OCI-LY7 (cell line): ENCODE results near the gene ZDHHC8. TPM values are rescaled to one million over a fixed set of nuclear protein-coding genes. Genes with fewer than 3 reads are reported as not detected.
"Not testable (repeated sequence)": the region's sequence is repeated elsewhere in the genome, so short reads cannot be mapped to it uniquely, and the experiment has no call there.

ENCODE experiments used
- BruUV-seq: library from RNA; stranded (reverse); fragments of 400-500 nt; replicated peaks from 2 replicates; lab custom pipeline; 2021; lab: Mats Ljungman, UMichigan
- CTCF ChIA-PET: fragments of 300-600 bp; sonication (Branson Sonifier 250); formaldehyde crosslinking; loops from one replicate; lab custom pipeline; 2022; ENCODE audit warnings: antibody characterized with exemption; ENCODE audit not compliant: unreplicated experiment; lab: Charles Lee
- POLR2A ChIA-PET: fragments of 300-600 bp; sonication (Branson Sonifier 250); formaldehyde crosslinking; loops from one replicate; lab custom pipeline; 2022; ENCODE audit warnings: antibody characterized with exemption; lab: Charles Lee
- DNase-seq: peaks from one replicate; pipeline ENCODE4 v3.0.0-alpha.2; 2015; ENCODE audit warnings: low spot score
- H2AFZ ChIP-seq: fragments of 200-600 bp; sonication (generic), shearing (Covaris generic); 2 replicates; pipeline ENCODE4 v1.6.1; 2014; ENCODE audit warnings: mild to moderate bottlenecking, antibody characterized with exemption, low read length, moderate library complexity
- H3K27ac ChIP-seq: fragments of 200-600 bp; sonication (generic); 2 replicates; pipeline ENCODE4 v1.5.1; 2014; ENCODE audit warnings: mixed run types, low read depth, mild to moderate bottlenecking, moderate library complexity, low read length, inconsistent platforms; ENCODE audit not compliant: poor library complexity, severe bottlenecking
- H3K36me3 ChIP-seq: fragments of 200-600 bp; sonication (generic); 2 replicates; pipeline ENCODE4 v1.6.1; 2014; ENCODE audit warnings: mild to moderate bottlenecking, antibody characterized with exemption, low read length, moderate library complexity, mixed read lengths; ENCODE audit not compliant: insufficient read depth
- H3K4me1 ChIP-seq: fragments of 200-600 bp; sonication (generic); 2 replicates; pipeline ENCODE4 v1.5.1; 2014; ENCODE audit warnings: mild to moderate bottlenecking, low read length; ENCODE audit not compliant: insufficient read depth, poor library complexity, severe bottlenecking
- H3K4me2 ChIP-seq: fragments of 200-600 bp; sonication (generic); 2 replicates; pipeline ENCODE4 v1.6.1; 2014; ENCODE audit warnings: mild to moderate bottlenecking, low read length
- H3K4me3 ChIP-seq: fragments of 200-600 bp; sonication (generic); 2 replicates; pipeline ENCODE4 v1.5.1; 2014; ENCODE audit warnings: mild to moderate bottlenecking, low read depth, low read length; ENCODE audit not compliant: poor library complexity, severe bottlenecking
- H3K79me2 ChIP-seq: fragments of 200-600 bp; sonication (generic); 2 replicates; pipeline ENCODE4 v1.6.1; 2016; ENCODE audit warnings: low read depth, mild to moderate bottlenecking, low read length, moderate library complexity, mixed read lengths; ENCODE audit not compliant: insufficient read depth
- H3K9me2 ChIP-seq: fragments of 200-600 bp; sonication (generic); 2 replicates; pipeline ENCODE4 v1.6.1; 2016; ENCODE audit warnings: mild to moderate bottlenecking, low read length, mixed read lengths; ENCODE audit not compliant: insufficient read depth
- H3K9me3 ChIP-seq: fragments of 200-600 bp; sonication (generic); 2 replicates; pipeline ENCODE4 v1.6.1; 2014; ENCODE audit warnings: mild to moderate bottlenecking, mixed run types, low read length, mixed read lengths
- H4K20me1 ChIP-seq: fragments of 200-600 bp; sonication (generic); 2 replicates; pipeline ENCODE4 v1.6.1; 2014; ENCODE audit warnings: mild to moderate bottlenecking, antibody characterized with exemption, low read length, moderate library complexity, mixed read lengths; ENCODE audit not compliant: insufficient read depth
- EZH2phosphoT487 ChIP-seq: fragments of 200-600 bp; sonication (generic); IDR thresholded peaks from 2 replicates; pipeline ENCODE4 v1.6.1; 2018; ENCODE audit warnings: low read depth, borderline replicate concordance, mild to moderate bottlenecking, mixed run types, antibody characterized with exemption, low read length, moderate library complexity, mixed read lengths
- intact Hi-C: fragments of 100-400 bp; cut with micrococcal nuclease; formaldehyde crosslinking; loops from one replicate; pipeline ENCODE4 v1.10.0; 2022; ENCODE audit not compliant: unreplicated experiment
- total RNA-seq, 2 experiments: library from RNA; depleted of rRNA in 1 of 2; stranded (reverse); fragments of >200 nt in 1 of 2; shearing (Covaris generic) in 1 of 2; gene quantifications; 2 replicates each; pipeline ENCODE4 v1.2.3, GENCODE V29; 2014 to 2022
- TF ChIP-seq, protein P1 (sequence below): fragments of 200-600 bp; sonication (generic); conservative IDR thresholded peaks from 2 replicates; pipeline ENCODE4 v1.5.1; 2014; ENCODE audit warnings: mild to moderate bottlenecking, antibody characterized with exemption, low read length, moderate library complexity, mixed read lengths

Gene ZDHHC8
- total RNA-seq, 2 experiments from 2014 or later, result 2.3 to 16.7 TPM

DNA sequence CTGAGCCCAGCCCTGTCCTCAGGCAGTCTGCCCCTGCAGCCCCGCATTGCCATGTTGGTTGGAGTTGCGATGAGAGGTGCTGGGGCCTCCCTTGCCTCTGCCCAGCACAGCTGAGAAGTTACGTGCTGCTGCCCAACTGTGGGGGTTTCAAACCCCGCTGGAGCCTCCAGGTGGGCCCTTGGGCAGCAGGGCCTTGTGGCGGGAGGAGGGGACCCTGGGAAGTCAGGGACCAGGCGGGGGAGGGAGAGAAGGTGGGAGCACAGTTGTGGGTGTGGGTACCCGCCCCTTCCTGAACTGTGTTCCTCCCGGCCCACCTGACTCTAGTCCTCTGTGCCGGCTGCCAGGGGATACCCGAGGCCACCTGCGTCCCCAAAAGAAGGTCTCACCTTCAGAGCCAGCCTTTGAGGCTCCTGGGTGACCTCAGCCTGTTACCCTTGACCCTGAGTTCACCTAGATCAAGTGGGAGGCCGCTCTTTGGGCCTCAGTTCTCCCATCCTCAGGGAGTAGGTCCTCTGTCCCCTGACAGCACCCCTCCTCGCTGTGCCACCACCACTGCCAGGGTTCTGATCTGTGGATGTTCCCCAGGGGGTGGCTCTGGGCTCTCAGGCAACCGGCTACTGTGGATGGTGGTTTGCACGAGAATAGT lies 26.9 kb downstream of the ZDHHC8 start:
- no peak for DNase-seq
- CTCF ChIA-PET, result no interaction called here
- intact Hi-C loops, result loop anchor here (10.0 kb wide), 2 partner anchors 296 to 536 kb away; no protein-coding TSS in a partner anchor

DNA sequence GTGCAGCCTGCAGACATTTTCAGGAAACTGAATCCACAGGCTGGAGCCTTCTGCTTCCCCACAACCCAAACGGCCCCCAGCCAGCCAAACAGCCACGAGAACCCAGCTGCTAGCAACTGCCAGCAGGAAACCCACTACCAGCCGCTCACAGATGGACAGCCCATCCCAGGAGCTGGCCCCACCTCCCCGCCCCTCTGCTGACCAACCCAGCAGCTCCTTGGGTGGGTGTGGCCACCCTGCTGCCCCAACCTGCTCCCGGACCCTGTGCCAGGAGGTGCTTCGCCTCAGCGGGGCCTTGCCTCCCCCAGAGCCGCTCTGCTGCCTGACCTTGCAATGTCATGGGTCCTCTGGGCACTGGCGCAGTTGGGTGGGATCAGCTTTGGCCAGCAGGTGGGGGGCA lies 27.5 kb downstream of the ZDHHC8 start:
- no peak overlapping the region for H3K4me2 ChIP-seq
- H3K36me3 ChIP-seq, result no peaks in the 10 kb centered on the region
- DNase-seq, result no peak
- no TSS peak for BruUV-seq
- no peak overlapping the region for H2AFZ ChIP-seq
- intact Hi-C loops, result loop anchor here (10.0 kb wide), 2 partner anchors 296 to 536 kb away; no protein-coding TSS in a partner anchor
- H3K9me2 ChIP-seq, result no peaks in the 10 kb centered on the region
- H3K9me3 ChIP-seq, result no peaks in the 10 kb centered on the region
- H4K20me1 ChIP-seq, result no peaks in the 10 kb centered on the region
- no peak overlapping the region for H3K4me3 ChIP-seq
- no peak overlapping the region for H3K27ac ChIP-seq
- H3K4me1 ChIP-seq, result no peaks in the 10 kb centered on the region
- TF ChIP-seq EZH2phosphoT487, result no peak
- TF ChIP-seq, protein P1, sequence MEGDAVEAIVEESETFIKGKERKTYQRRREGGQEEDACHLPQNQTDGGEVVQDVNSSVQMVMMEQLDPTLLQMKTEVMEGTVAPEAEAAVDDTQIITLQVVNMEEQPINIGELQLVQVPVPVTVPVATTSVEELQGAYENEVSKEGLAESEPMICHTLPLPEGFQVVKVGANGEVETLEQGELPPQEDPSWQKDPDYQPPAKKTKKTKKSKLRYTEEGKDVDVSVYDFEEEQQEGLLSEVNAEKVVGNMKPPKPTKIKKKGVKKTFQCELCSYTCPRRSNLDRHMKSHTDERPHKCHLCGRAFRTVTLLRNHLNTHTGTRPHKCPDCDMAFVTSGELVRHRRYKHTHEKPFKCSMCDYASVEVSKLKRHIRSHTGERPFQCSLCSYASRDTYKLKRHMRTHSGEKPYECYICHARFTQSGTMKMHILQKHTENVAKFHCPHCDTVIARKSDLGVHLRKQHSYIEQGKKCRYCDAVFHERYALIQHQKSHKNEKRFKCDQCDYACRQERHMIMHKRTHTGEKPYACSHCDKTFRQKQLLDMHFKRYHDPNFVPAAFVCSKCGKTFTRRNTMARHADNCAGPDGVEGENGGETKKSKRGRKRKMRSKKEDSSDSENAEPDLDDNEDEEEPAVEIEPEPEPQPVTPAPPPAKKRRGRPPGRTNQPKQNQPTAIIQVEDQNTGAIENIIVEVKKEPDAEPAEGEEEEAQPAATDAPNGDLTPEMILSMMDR, result no peak
- ChIA-PET CTCF (no interaction called here), POLR2A (no interaction called here)
- H3K79me2 ChIP-seq, result no peaks in the 10 kb centered on the region

More for the DNA sequence above, 26.9 kb downstream of the ZDHHC8 start:
- BruUV-seq, result no TSS peak
- Histone ChIP-seq H3K36me3 (no peaks in the 10 kb centered on the region), H3K4me3 (no peak overlapping the region), H2AFZ (no peak overlapping the region), H3K4me2 (no peak overlapping the region), H3K27ac (no peak overlapping the region), H4K20me1 (no peaks in the 10 kb centered on the region), H3K79me2 (no peaks in the 10 kb centered on the region), H3K9me3 (no peaks in the 10 kb centered on the region), H3K4me1 (no peaks in the 10 kb centered on the region), H3K9me2 (no peaks in the 10 kb centered on the region)
- TF ChIP-seq, protein P1, result no peak
- no peak for TF ChIP-seq EZH2phosphoT487
- POLR2A ChIA-PET, result no interaction called here

DNA sequence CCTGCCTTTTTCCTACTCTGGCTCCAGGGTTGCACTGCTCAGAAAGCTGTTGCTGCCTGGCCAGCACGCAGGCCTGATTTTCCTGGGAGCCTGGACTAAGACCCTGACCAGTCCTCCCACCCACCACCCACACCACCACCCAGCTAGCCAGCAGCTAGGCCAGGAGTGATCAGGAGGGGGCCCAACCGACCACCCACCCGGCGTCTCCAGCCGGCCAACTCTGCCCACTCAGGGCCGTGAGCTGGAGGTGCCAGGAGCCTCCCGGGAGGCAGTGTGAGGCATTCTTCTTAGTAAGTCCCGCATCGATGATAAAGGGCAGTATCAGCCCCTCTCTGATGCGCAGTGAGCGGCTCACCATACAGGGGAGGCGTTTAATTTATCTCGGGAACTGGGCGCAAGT lies 27.9 kb downstream of the ZDHHC8 start:
- BruUV-seq, H3K4me2 ChIP-seq, H3K79me2 ChIP-seq, H3K9me2 ChIP-seq, H3K36me3 ChIP-seq, H3K27ac ChIP-seq, H4K20me1 ChIP-seq, H3K4me1 ChIP-seq, H2AFZ ChIP-seq, POLR2A ChIA-PET, DNase-seq, H3K4me3 ChIP-seq, H3K9me3 ChIP-seq, CTCF ChIA-PET: not testable (repeated sequence)
- intact Hi-C loops, result loop anchor here (10.0 kb wide), 2 partner anchors 295 to 535 kb away; no protein-coding TSS in a partner anchor
